Smooth muscle cell (in vitro differentiated cells): ENCODE results near the gene WFS1. TPM values are rescaled to one million over a fixed set of nuclear protein-coding genes. Genes with fewer than 3 reads are reported as not detected.

Experiments used
- DNase-seq: peaks from one replicate; lab custom pipeline; 2025; ENCODE audit not compliant: unreplicated experiment; lab: John Stamatoyannopoulos, UW
- H2AFZ ChIP-seq: fragments of 200-600 bp; sonication (generic); 2 replicates; pipeline ENCODE4 v1.6.0; 2016; ENCODE audit warnings: antibody characterized with exemption, low read depth, mild to moderate bottlenecking
- H3F3A ChIP-seq: fragments of 200-600 bp; sonication (generic); 2 replicates; pipeline ENCODE4 v1.6.0; 2017; ENCODE audit warnings: antibody characterized with exemption, low read depth
- H3K27ac ChIP-seq: fragments of 200-600 bp; sonication (generic); 2 replicates; pipeline ENCODE4 v1.5.1; 2016; ENCODE audit warnings: low read depth, mild to moderate bottlenecking
- H3K27me3 ChIP-seq: fragments of 200-600 bp; sonication (generic); 2 replicates; pipeline ENCODE4 v1.6.1; 2016; ENCODE audit warnings: low read depth, mild to moderate bottlenecking
- H3K36me3 ChIP-seq: fragments of 200-600 bp; sonication (generic); 2 replicates; pipeline ENCODE4 v1.5.1; 2016; ENCODE audit warnings: low read depth
- H3K4me1 ChIP-seq: fragments of 200-600 bp; sonication (generic); 2 replicates; pipeline ENCODE4 v1.5.1; 2016; ENCODE audit warnings: low read depth
- H3K4me2 ChIP-seq: fragments of 200-600 bp; sonication (generic); 2 replicates; pipeline ENCODE4 v1.6.0; 2016; ENCODE audit warnings: mild to moderate bottlenecking
- H3K4me3 ChIP-seq: fragments of 200-600 bp; sonication (generic); 2 replicates; pipeline ENCODE4 v1.5.1; 2016; ENCODE audit warnings: mild to moderate bottlenecking
- H3K79me2 ChIP-seq: fragments of 200-600 bp; sonication (generic); 2 replicates; pipeline ENCODE4 v1.6.0; 2016; ENCODE audit warnings: low read depth, mild to moderate bottlenecking
- H3K9ac ChIP-seq: fragments of 200-600 bp; sonication (generic); 2 replicates; pipeline ENCODE4 v1.6.0; 2016; ENCODE audit warnings: low read depth
- H3K9me3 ChIP-seq: fragments of 200-600 bp; sonication (generic); replicated peaks from 2 replicates; pipeline ENCODE4 v1.5.1; 2016; ENCODE audit warnings: low read depth
- H4K20me1 ChIP-seq: fragments of 200-600 bp; sonication (generic); 2 replicates; pipeline ENCODE4 v1.6.0; 2016; ENCODE audit warnings: low read depth
- CTCF ChIP-seq: fragments of 200-600 bp; sonication (generic); IDR thresholded peaks from 2 replicates; pipeline ENCODE4 v1.5.1; 2017; ENCODE audit warnings: borderline replicate concordance, mild to moderate bottlenecking, antibody characterized with exemption; ENCODE audit not compliant: insufficient read depth, poor library complexity, severe bottlenecking
- WGBS: methylation state at CpG from one replicate; pipeline ENCODE4 v1.1.7; 2016; ENCODE audit warnings: low lambda C conversion rate; 5-methylcytosine and 5-hydroxymethylcytosine counted together
- polyA plus RNA-seq: library from polyadenylated mRNA; unstranded; fragments of >200 nt; fragmentation: Nextera tagmentation; extraction: Ambion mirVana; gene quantifications from 2 replicates; pipeline ENCODE4 v1.2.1, GENCODE V29; 2016
- total RNA-seq: library from RNA; depleted of rRNA; stranded (reverse); fragments of >200 nt; gene quantifications from 2 replicates; pipeline ENCODE4 v1.2.3, GENCODE V29; 2014

WFS1 gene
- total and polyA plus RNA-seq, 2 experiments from 2014 or later = 28.6 to 30.2 TPM

- H4K20me1 ChIP-seq = peaks cover 83% of the 10 kb centered on the region
- H3F3A ChIP-seq = peaks cover 7% of the 10 kb centered on the region
- H3K9ac ChIP-seq = no peak overlapping the region
- TF ChIP-seq CTCF = no peak
- no peak overlapping the region for H3K27ac ChIP-seq
- H3K27me3 ChIP-seq = no peaks in the 10 kb centered on the region
- H3K36me3 ChIP-seq = no peaks in the 10 kb centered on the region
- H3K9me3 ChIP-seq = no peaks in the 10 kb centered on the region
- no peak overlapping the region for H3K4me3 ChIP-seq
- DNase-seq = no peak
- H3K4me2 ChIP-seq = no peak overlapping the region
- peaks cover 4% of the 10 kb centered on the region for H3K4me1 ChIP-seq
- peaks cover 14% of the 10 kb centered on the region for H3K79me2 ChIP-seq
- WGBS = over 99% methylated on average over 9 of the region's 10 CpGs
- H2AFZ ChIP-seq = no peak overlapping the region
Measured at GRCh38 chr4:6275351-6275750, 5.7 kb downstream of the WFS1 start.

GRCh38 chr4:6275898-6276806, 6.5 kb downstream of the WFS1 start:
- Histone ChIP-seq H3K27ac (no peak overlapping the region), H3K4me1 (no peaks in the 10 kb centered on the region), H3K36me3 (no peaks in the 10 kb centered on the region), H3F3A (peaks cover 7% of the 10 kb centered on the region), H2AFZ (no peak overlapping the region), H3K4me3 (no peak overlapping the region), H3K27me3 (no peaks in the 10 kb centered on the region), H3K9me3 (no peaks in the 10 kb centered on the region), H3K4me2 (no peak overlapping the region), H4K20me1 (peaks cover 91% of the 10 kb centered on the region), H3K79me2 (peaks cover 14% of the 10 kb centered on the region), H3K9ac (no peak overlapping the region)
- DNase-seq = no peak
- WGBS = 91% methylated on average over 22 of the region's 22 CpGs
- no peak for TF ChIP-seq CTCF

GRCh38 chr4:6277139-6277802, 7.6 kb downstream of the WFS1 start:
- 90% methylated on average over 21 of the region's 24 CpGs for WGBS
- Histone ChIP-seq H3K9ac (no peak overlapping the region), H2AFZ (no peak overlapping the region), H3K36me3 (no peaks in the 10 kb centered on the region), H3K79me2 (peaks cover 14% of the 10 kb centered on the region), H3F3A (peaks cover 6% of the 10 kb centered on the region), H3K4me3 (no peak overlapping the region), H3K9me3 (no peaks in the 10 kb centered on the region), H3K4me2 (no peak overlapping the region), H3K4me1 (no peaks in the 10 kb centered on the region), H4K20me1 (peaks cover 97% of the 10 kb centered on the region), H3K27ac (no peak overlapping the region), H3K27me3 (no peaks in the 10 kb centered on the region)
- DNase-seq = no peak
- TF ChIP-seq CTCF = no peak
